ENCODE measurements around the gene VKORC1L1. TPM values are rescaled to one million over a fixed set of nuclear protein-coding genes. Genes with fewer than 3 reads are reported as not detected.
"Not testable (repeated sequence)": the region's sequence is repeated elsewhere in the genome, so short reads cannot be mapped to it uniquely, and the experiment has no call there.

Gene VKORC1L1
- polyA plus RNA-seq, 2 of the 4 experiments (the other 2 are of a cell fraction) = 28.3 to 36.7 TPM

DNA sequence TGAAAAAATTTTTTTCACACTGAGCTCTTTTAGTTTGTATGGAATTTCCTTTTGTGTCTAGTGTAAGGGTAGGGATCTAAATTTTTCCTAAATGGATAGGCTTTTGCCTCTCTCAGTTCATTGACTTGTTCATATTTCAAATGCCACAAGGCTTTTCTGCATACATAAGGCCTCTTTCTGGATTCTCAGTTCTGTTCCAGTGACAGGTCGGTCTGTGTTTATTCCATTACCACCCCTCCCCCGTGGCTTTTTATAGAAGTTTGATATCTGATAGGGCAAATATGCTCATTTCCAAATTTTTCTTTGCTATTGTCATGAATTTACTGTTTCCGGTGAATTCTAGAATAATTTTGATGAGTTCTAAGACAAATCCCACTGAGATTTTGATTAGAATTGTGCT, 12.7 kb downstream of the VKORC1L1 start:
- POLR2A ChIA-PET; FAIRE-seq; H3K27ac ChIP-seq; ATAC-seq; H3K4me2 ChIP-seq; H3K9me3 ChIP-seq; CTCF ChIA-PET; H3K4me1 ChIP-seq; H3K4me3 ChIP-seq; DNase-seq (ENCODE audit: low read depth in 1 of 2, low spot score in 1 of 2): not testable (repeated sequence)
- WGBS (ENCODE audit: missing lambda C conversion rate) = 98% methylated on average over 2 of the region's 3 CpGs

GRCh38 chr7:65888434-65889156, 15.7 kb downstream of the VKORC1L1 start:
- WGBS (ENCODE audit: missing lambda C conversion rate) = 91% methylated on average over 5 of the region's 5 CpGs
- H3K9me3 ChIP-seq; CTCF ChIA-PET; H3K4me1 ChIP-seq; H3K27ac ChIP-seq; FAIRE-seq; POLR2A ChIA-PET; H3K4me2 ChIP-seq; H3K4me3 ChIP-seq; ATAC-seq; DNase-seq (ENCODE audit: low read depth in 1 of 2, low spot score in 1 of 2): not testable (repeated sequence)

GRCh38 chr7:65889722-65890121, 16.8 kb downstream of the VKORC1L1 start:
- H3K4me3 ChIP-seq; H3K4me2 ChIP-seq; H3K27ac ChIP-seq; ATAC-seq; DNase-seq (ENCODE audit: low read depth in 1 of 2, low spot score in 1 of 2); FAIRE-seq; H3K9me3 ChIP-seq; H3K4me1 ChIP-seq; CTCF ChIA-PET: not testable (repeated sequence)
- POLR2A ChIA-PET = interaction anchor here (0.6 kb wide), 1 partner anchor 57 kb away, joined by 3 read pairs; no protein-coding TSS in a partner anchor
- WGBS (ENCODE audit: missing lambda C conversion rate) = 94% methylated on average over 2 of the region's 2 CpGs

- DNase-seq (ENCODE audit: low read depth in 1 of 2, low spot score in 1 of 2) (no peak), ATAC-seq (no peak), FAIRE-seq (no peak)
- ChIA-PET CTCF (interaction anchor here (0.6 kb wide), 1 partner anchor 154 kb away, joined by 3 read pairs; no protein-coding TSS in a partner anchor), POLR2A (no interaction called here)
- TF ChIP-seq JUNB (IDR thresholded peaks at IDR 0.05) = no peak
- Histone ChIP-seq H3K27ac (no peak overlapping the region), H3K4me3 (no peak overlapping the region), H3K4me1 (peaks cover 5% of the 10 kb centered on the region; the same call in 1 of the 3 replicates), H3K4me2 (no peak overlapping the region), H3K9me3 (no peaks in the 10 kb centered on the region)
- 89% methylated on average over 5 of the region's 5 CpGs for WGBS (ENCODE audit: missing lambda C conversion rate)
Observed at GRCh38 chr7:65892161-65892560, 19.3 kb downstream of the VKORC1L1 start.

DNA sequence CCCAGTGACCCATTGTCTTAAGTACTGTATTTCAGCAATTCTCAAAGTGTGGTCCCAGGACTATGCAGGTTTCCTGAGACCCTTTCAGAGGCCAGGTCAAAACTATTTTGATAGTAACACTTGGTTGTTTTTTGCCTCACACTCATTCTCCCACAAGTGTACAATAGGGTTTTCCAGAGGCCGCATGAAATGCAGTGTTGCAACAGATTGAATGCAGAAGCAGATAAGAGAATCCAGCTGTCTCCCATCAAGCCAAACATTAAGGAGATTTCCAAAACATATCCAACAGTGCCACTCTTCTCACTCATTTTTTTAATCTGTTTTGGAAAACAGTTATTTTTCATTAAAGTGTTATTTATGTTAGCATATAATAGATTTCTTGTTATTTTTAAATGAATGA, 20.0 kb downstream of the VKORC1L1 start:
- DNase-seq (ENCODE audit: low read depth in 1 of 2, low spot score in 1 of 2) (no peak), ATAC-seq (no peak), FAIRE-seq (no peak)
- Histone ChIP-seq H3K4me2 (no peak overlapping the region), H3K4me3 (no peak overlapping the region), H3K9me3 (no peaks in the 10 kb centered on the region), H3K4me1 (peaks cover 5% of the 10 kb centered on the region; the same call in 1 of the 3 replicates), H3K27ac (no peak overlapping the region)
- ChIA-PET POLR2A (no interaction called here), CTCF (interaction anchor here (0.6 kb wide), 1 partner anchor 154 kb away, joined by 3 read pairs; no protein-coding TSS in a partner anchor)
- no peak for TF ChIP-seq REST (IDR thresholded peaks at IDR 0.05)
- TF ChIP-seq HOXA7 (CRISPR knock-in tag; IDR thresholded peaks at IDR 0.05) = no peak
- TF ChIP-seq PBX3 (IDR thresholded peaks at IDR 0.05) = no peak
- WGBS (ENCODE audit: missing lambda C conversion rate) = 96% methylated on average over 1 of the region's 1 CpG

GRCh38 chr7:65896279-65896870, 23.5 kb downstream of the VKORC1L1 start:
- H3K4me3 ChIP-seq = no peak overlapping the region
- peaks cover 5% of the 10 kb centered on the region; the same call in 1 of the 3 replicates for H3K4me1 ChIP-seq
- ATAC-seq (no peak), DNase-seq (ENCODE audit: low read depth in 1 of 2, low spot score in 1 of 2) (no peak), FAIRE-seq (no peak)
- 0 out of 3 replicates have a peak, but pooled peaks cover 1% of the 10 kb centered on the region for H3K9me3 ChIP-seq
- WGBS (ENCODE audit: missing lambda C conversion rate) = 96% methylated on average over 4 of the region's 4 CpGs
- POLR2A ChIA-PET = no interaction called here
- CTCF ChIA-PET = no interaction called here
- TF ChIP-seq FOXS1 (CRISPR knock-in tag; IDR thresholded peaks at IDR 0.05) (no peak), RFX5 (IDR thresholded peaks at IDR 0.05) (no peak), FOSL2 (IDR thresholded peaks at IDR 0.05) (no peak), FOSL2 (CRISPR knock-in tag; IDR thresholded peaks at IDR 0.05) (no peak), NPAS2 (CRISPR knock-in tag; IDR thresholded peaks at IDR 0.05; ENCODE audit: borderline replicate concordance) (no peak), NFE2L2 (conservative IDR thresholded peaks at IDR 0.05; ENCODE audit: low read length) (no peak), KDM1A (IDR thresholded peaks at IDR 0.05; ENCODE audit: low read depth) (no peak), PBX3 (IDR thresholded peaks at IDR 0.05) (no peak), FOSB (CRISPR knock-in tag; IDR thresholded peaks at IDR 0.05) (no peak)
- no peak overlapping the region for H3K27ac ChIP-seq
- H3K4me2 ChIP-seq = no peak overlapping the region

DNA sequence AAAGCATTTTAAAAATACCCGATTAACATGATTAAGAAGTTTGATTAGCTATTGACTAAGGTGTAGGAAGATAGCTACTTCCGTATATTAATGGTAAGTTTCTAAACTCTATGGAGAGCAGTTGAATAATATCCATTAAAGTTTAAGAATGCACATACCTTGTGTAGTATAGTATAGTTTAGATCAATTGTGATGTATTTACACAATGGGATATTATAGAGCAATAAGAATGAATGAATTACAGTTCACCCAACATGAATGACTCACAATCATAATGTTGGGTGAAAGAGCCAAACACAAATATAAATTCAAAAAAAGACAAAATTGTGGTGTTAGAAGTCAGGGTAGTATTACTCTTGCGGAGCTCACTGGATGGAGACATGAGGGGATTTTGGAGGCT, 24.4 kb downstream of the VKORC1L1 start:
- DNase-seq (ENCODE audit: low read depth in 1 of 2, low spot score in 1 of 2); H3K4me1 ChIP-seq; ATAC-seq; FAIRE-seq; H3K27ac ChIP-seq; H3K9me3 ChIP-seq; CTCF ChIA-PET; POLR2A ChIA-PET; H3K4me2 ChIP-seq; H3K4me3 ChIP-seq: not testable (repeated sequence)
- 94% methylated on average over 3 of the region's 3 CpGs for WGBS (ENCODE audit: missing lambda C conversion rate)
